Right atrium auricular region (tissue), 2 donors: ENCODE measurements around the gene PPP3CA. TPM values are rescaled to one million over a fixed set of nuclear protein-coding genes. Genes with fewer than 3 reads are reported as not detected.

Source experiments
- DNase-seq: peaks from one replicate; pipeline ENCODE4 v3.0.0-alpha.2; 2019; ENCODE audit warnings: low spot score
- H3K27ac ChIP-seq, 2 donors: fragments of 200-600 bp; sonication (generic); 1 replicate in 1 of 2; 2 replicates in 1 of 2; pipeline ENCODE4 v1.5.1; 2016 to 2019
- H3K27me3 ChIP-seq, 2 donors: fragments of 200-600 bp; sonication (generic); one replicate each; pipeline versions ENCODE4 v1.5.1 to v1.6.0; 2017 to 2019
- H3K36me3 ChIP-seq: fragments of 200-600 bp; sonication (generic); one replicate; pipeline ENCODE4 v1.5.1; 2016
- H3K4me1 ChIP-seq, 2 donors: fragments of 200-600 bp; sonication (generic); one replicate each; pipeline versions ENCODE4 v1.5.1 to v1.6.0; 2017 to 2019
- H3K4me3 ChIP-seq, 2 donors: fragments of 200-600 bp; sonication (generic); 1 replicate in 1 of 2; 2 replicates in 1 of 2; pipeline ENCODE4 v1.5.1; 2017 to 2019; ENCODE audit warnings: mild to moderate bottlenecking in 1 of 2, moderate library complexity in 1 of 2
- H3K9me3 ChIP-seq, 2 donors: fragments of 200-600 bp; sonication (generic); one replicate each; pipeline ENCODE4 v1.5.1; 2019
- CTCF ChIP-seq, 2 donors: fragments of 200-600 bp; sonication (generic); IDR thresholded peaks; one replicate each; pipeline ENCODE4 v1.5.1; 2019; ENCODE audit warnings: antibody characterized with exemption in 2 of 2
- total RNA-seq, 2 donors: library from RNA; depleted of rRNA; stranded (reverse); fragments of >200 nt; gene quantifications; one replicate each; pipeline ENCODE4 v1.1.0, GENCODE V29; 2016

PPP3CA gene
- total RNA-seq, 2 donors from 2014 or later, result 11.2 to 15.7 TPM

- Histone ChIP-seq H3K4me3 (no peak overlapping the region), H3K4me1 (no peaks in the 10 kb centered on the region), H3K36me3 (no peaks in the 10 kb centered on the region), H3K27ac (no peak overlapping the region), H3K9me3 (no peaks in the 10 kb centered on the region), H3K27me3 (no peaks in the 10 kb centered on the region)
- no peak for TF ChIP-seq CTCF (IDR thresholded peaks at IDR 0.05)
- no peak for DNase-seq
These were observed 296.5 kb downstream of the PPP3CA start for GRCh38 chr4:101050837-101051205.

- no peaks in the 10 kb centered on the region for H3K4me1 ChIP-seq
- no peak overlapping the region for H3K4me3 ChIP-seq
- DNase-seq, result no peak
- H3K27me3 ChIP-seq, result no peaks in the 10 kb centered on the region
- no peak for TF ChIP-seq CTCF (IDR thresholded peaks at IDR 0.05)
- no peaks in the 10 kb centered on the region for H3K36me3 ChIP-seq
- H3K27ac ChIP-seq, result no peak overlapping the region
- H3K9me3 ChIP-seq, result no peaks in the 10 kb centered on the region
These were observed 297.1 kb downstream of the PPP3CA start for GRCh38 chr4:101050088-101050836.

GRCh38 chr4:101049549-101050001 is 297.8 kb downstream of the PPP3CA start:
- Histone ChIP-seq H3K27me3 (no peaks in the 10 kb centered on the region), H3K4me1 (no peaks in the 10 kb centered on the region), H3K27ac (no peak overlapping the region), H3K4me3 (no peak overlapping the region), H3K9me3 (no peaks in the 10 kb centered on the region), H3K36me3 (no peaks in the 10 kb centered on the region)
- no peak for DNase-seq
- TF ChIP-seq CTCF (IDR thresholded peaks at IDR 0.05), result no peak

- no peak for TF ChIP-seq CTCF (IDR thresholded peaks at IDR 0.05)
These were observed 302.6 kb downstream of the PPP3CA start for GRCh38 chr4:101044766-101045165.

GRCh38 chr4:101042847-101043246 is 304.5 kb downstream of the PPP3CA start:
- TF ChIP-seq CTCF (IDR thresholded peaks at IDR 0.05), result no peak
- H3K9me3 ChIP-seq, result no peaks in the 10 kb centered on the region
- no peak overlapping the region for H3K4me3 ChIP-seq
- no peaks in the 10 kb centered on the region for H3K27me3 ChIP-seq
- no peaks in the 10 kb centered on the region for H3K4me1 ChIP-seq
- no peak for DNase-seq
- H3K27ac ChIP-seq, result no peak overlapping the region
- H3K36me3 ChIP-seq, result no peaks in the 10 kb centered on the region

More at GRCh38 chr4:101044766-101045165, 302.6 kb downstream of the PPP3CA start:
- H3K4me3 ChIP-seq, result no peak overlapping the region
- no peak overlapping the region for H3K27ac ChIP-seq
- no peaks in the 10 kb centered on the region for H3K9me3 ChIP-seq
- H3K27me3 ChIP-seq, result no peaks in the 10 kb centered on the region
- no peaks in the 10 kb centered on the region for H3K36me3 ChIP-seq
- no peak for DNase-seq
- no peaks in the 10 kb centered on the region for H3K4me1 ChIP-seq

GRCh38 chr4:101040776-101041175 is 306.6 kb downstream of the PPP3CA start:
- no peaks in the 10 kb centered on the region for H3K9me3 ChIP-seq
- H3K27me3 ChIP-seq, result no peaks in the 10 kb centered on the region
- H3K4me1 ChIP-seq, result no peaks in the 10 kb centered on the region
- H3K27ac ChIP-seq, result no peak overlapping the region
- DNase-seq, result no peak
- H3K4me3 ChIP-seq, result no peak overlapping the region
- H3K36me3 ChIP-seq, result no peaks in the 10 kb centered on the region
- no peak for TF ChIP-seq CTCF (IDR thresholded peaks at IDR 0.05)
